ENCODE results near the gene ZNF423.
"Not testable (repeated sequence)": the region's sequence is repeated elsewhere in the genome, so short reads cannot be mapped to it uniquely, and the experiment has no call there.

The ZNF423 gene

DNA sequence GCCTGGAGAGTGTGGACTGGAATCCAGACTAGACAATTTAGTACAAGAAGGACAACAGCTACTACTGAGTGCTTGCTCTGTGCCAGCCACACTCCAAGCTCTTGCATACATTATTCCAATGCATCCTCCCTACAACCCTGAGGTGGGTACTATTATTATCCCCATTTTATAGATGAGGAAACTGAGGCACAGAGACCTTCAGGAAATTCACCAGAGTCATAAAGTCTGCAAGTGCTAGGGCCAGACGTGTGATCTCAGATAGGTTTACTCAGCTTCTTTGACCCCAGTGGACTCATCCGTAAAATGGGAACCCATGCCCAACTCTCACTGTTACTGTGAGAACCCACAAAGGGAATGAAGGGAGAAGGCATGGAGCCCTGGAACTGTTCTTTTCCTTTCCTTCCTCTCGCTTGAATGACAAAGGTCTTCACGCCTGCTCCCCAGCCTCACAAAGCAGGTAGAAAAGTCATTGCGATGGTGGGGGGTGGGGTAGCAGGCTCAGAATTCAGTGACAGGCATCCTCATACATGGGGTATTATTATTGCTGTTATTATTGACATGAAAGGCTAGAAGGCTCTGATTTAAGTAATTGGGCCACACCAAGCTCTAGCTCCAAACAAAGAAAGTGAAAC, 160.0 kb downstream of the ZNF423 start:
- Histone ChIP-seq H3K4me1 (ENCODE audit: control insufficient read depth, insufficient read depth, low read length) (peaks cover 12% of the 10 kb centered on the region), H3K9ac (ENCODE audit: low read depth, low read length) (no peak overlapping the region), H3K4me3 (ENCODE audit: low read length) (no peak overlapping the region), H3K4me2 (ENCODE audit: low read length) (no peak overlapping the region), H3K9me3 (replicated peaks; ENCODE audit: low read length) (no peaks in the 10 kb centered on the region), H3K36me3 (ENCODE audit: insufficient read depth, low read length) (no peaks in the 10 kb centered on the region), H3K27me3 (ENCODE audit: control insufficient read depth, insufficient read depth, low read length) (peaks cover 32% of the 10 kb centered on the region)

DNA sequence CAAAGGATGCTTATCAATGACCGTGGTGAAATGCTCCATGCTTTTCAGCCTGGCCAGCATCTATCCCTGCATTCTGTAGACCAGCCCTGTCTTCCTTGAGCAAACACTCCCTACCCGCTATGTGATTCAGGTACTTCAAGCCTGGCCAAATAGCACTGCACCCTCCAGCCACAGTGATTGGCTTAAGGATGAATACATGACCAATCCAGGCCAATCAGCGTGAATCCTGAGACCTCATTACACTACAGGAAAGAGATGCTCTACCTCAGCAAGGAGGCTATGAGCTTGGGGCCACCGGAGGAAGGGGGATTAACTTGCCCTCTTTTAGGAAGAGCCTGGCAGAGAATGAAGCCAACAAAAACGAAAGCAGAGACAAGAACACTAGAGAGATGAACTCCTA, 162.5 kb downstream of the ZNF423 start:
- H3K9me3 ChIP-seq (replicated peaks; ENCODE audit: low read length) = no peaks in the 10 kb centered on the region
- H3K4me1 ChIP-seq (ENCODE audit: control insufficient read depth, insufficient read depth, low read length) = peaks cover 1% of the 10 kb centered on the region
- H3K27me3 ChIP-seq (ENCODE audit: control insufficient read depth, insufficient read depth, low read length) = peaks cover 17% of the 10 kb centered on the region
- no peak overlapping the region for H3K4me3 ChIP-seq (ENCODE audit: low read length)
- no peak overlapping the region for H3K9ac ChIP-seq (ENCODE audit: low read depth, low read length)
- no peak overlapping the region for H3K4me2 ChIP-seq (ENCODE audit: low read length)
- no peaks in the 10 kb centered on the region for H3K36me3 ChIP-seq (ENCODE audit: insufficient read depth, low read length)

DNA sequence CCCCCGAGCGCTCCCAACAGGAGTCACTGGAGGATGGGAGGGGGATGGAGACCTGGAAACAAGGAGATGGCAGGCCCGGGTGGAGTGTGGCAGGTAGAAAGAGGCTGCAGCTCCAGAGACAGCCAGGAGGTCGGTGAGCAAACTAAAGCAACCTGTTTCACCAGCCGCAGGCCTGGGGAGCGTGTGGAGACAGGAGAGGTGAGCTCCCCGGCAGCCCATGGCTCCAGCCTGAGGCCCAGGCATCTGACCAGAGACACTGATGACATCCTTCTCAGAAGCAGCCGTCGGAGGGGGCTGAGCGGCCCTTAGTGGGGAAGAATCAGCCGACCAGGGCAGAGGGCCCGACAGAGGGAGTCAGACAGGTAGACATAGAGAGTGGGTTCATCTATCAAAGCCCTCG, 165.1 kb downstream of the ZNF423 start:
- Histone ChIP-seq H3K27me3 (ENCODE audit: control insufficient read depth, insufficient read depth, low read length) (peaks cover 10% of the 10 kb centered on the region), H3K4me2 (ENCODE audit: low read length) (no peak overlapping the region), H3K4me1 (ENCODE audit: control insufficient read depth, insufficient read depth, low read length) (no peaks in the 10 kb centered on the region), H3K9ac (ENCODE audit: low read depth, low read length) (no peak overlapping the region), H3K9me3 (replicated peaks; ENCODE audit: low read length) (no peaks in the 10 kb centered on the region), H3K36me3 (ENCODE audit: insufficient read depth, low read length) (no peaks in the 10 kb centered on the region), H3K4me3 (ENCODE audit: low read length) (no peak overlapping the region)

DNA sequence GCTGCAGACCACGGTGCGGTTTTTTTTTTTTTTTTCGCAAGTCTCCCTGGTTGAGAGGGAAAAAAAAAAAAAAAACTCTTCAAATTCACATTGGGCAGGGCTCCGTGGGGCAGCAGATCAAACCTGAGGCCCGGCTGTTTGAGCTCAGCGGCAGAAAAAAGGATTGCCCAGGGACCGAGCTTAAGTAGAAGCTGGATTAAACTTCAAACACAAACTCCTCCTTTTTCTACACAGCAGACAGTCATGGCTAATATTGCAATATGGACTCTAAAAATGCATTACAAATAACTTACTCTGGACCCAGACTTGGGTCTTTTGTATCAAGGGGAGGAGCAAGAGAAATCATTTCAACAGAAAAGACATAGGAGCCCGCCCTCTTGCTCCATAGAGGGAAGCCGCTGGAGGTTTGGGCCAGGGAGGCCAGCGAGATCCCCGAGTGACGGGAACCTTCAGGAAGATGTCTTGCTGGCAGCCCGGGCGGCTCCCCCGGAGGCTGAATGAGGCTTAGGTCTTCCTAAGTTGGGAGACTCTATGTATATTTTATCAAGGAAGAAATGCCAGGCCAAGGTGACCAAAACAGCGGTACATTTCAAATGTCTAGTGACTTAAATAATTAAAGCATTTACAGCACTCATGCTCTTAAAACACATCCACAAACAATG, 167.7 kb downstream of the ZNF423 start:
- H3K36me3 ChIP-seq (ENCODE audit: insufficient read depth, low read length) = no peaks in the 10 kb centered on the region
- H3K9me3 ChIP-seq (replicated peaks; ENCODE audit: low read length) = no peaks in the 10 kb centered on the region
- H3K9ac ChIP-seq (ENCODE audit: low read depth, low read length) = no peak overlapping the region
- H3K4me1 ChIP-seq (ENCODE audit: control insufficient read depth, insufficient read depth, low read length) = no peaks in the 10 kb centered on the region
- H3K27me3 ChIP-seq (ENCODE audit: control insufficient read depth, insufficient read depth, low read length) = peaks cover 20% of the 10 kb centered on the region
- H3K4me2 ChIP-seq (ENCODE audit: low read length) = no peak overlapping the region
- no peak overlapping the region for H3K4me3 ChIP-seq (ENCODE audit: low read length)

DNA sequence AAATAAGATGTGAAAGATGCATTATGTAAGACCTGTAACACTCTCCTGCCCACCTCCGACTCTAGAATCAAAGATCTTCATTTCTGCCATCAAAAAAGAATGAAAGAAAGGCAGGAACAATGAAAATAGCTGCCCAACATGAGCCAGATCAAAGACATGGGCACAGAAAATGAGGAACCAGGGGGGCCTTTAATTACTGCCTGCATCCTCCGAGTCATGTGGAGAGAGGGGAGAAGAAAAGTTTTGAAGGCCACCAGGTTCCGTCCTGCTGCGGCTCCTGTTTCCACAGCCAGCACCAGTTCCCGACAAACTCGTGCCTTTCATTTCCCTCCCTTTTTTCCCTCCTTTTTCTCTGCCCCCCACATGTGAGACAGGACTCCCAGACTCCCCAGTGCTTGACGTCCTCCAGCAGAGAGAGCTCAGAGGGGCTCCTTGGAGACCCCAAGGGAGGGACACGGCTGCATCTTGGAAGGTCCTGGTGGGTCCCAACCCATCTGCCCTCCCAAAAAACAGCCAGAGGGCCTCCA, 168.4 kb downstream of the ZNF423 start:
- Histone ChIP-seq H3K9ac (ENCODE audit: low read depth, low read length) (no peak overlapping the region), H3K4me1 (ENCODE audit: control insufficient read depth, insufficient read depth, low read length) (no peaks in the 10 kb centered on the region), H3K9me3 (replicated peaks; ENCODE audit: low read length) (no peaks in the 10 kb centered on the region), H3K4me3 (ENCODE audit: low read length) (no peak overlapping the region), H3K4me2 (ENCODE audit: low read length) (no peak overlapping the region), H3K36me3 (ENCODE audit: insufficient read depth, low read length) (no peaks in the 10 kb centered on the region), H3K27me3 (ENCODE audit: control insufficient read depth, insufficient read depth, low read length) (peaks cover 16% of the 10 kb centered on the region)

DNA sequence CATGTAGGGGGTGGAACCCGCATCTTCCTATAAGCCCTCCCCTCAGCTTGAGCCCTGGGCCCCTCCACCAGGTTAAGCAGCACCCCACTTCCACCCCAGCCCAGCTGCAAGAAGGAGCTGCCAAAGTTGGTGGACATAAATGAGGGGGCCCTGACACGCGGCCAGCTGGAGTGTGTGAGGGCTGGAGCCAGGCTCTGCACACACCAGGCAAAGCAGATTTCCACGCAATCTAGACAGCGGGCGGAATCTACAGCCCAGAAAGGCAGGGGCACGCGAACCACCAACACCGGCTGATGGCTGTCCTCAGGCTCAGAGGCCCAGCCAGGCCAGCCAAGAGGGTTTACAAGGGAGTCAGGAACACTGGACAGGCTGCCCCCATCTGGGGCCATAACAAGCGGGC, 171.2 kb downstream of the ZNF423 start:
- Histone ChIP-seq H3K27me3 (ENCODE audit: control insufficient read depth, insufficient read depth, low read length) (peaks cover 15% of the 10 kb centered on the region), H3K4me1 (ENCODE audit: control insufficient read depth, insufficient read depth, low read length) (no peaks in the 10 kb centered on the region), H3K9me3 (replicated peaks; ENCODE audit: low read length) (no peaks in the 10 kb centered on the region), H3K9ac (ENCODE audit: low read depth, low read length) (no peak overlapping the region), H3K4me2 (ENCODE audit: low read length) (no peak overlapping the region), H3K4me3 (ENCODE audit: low read length) (no peak overlapping the region), H3K36me3 (ENCODE audit: insufficient read depth, low read length) (no peaks in the 10 kb centered on the region)

DNA sequence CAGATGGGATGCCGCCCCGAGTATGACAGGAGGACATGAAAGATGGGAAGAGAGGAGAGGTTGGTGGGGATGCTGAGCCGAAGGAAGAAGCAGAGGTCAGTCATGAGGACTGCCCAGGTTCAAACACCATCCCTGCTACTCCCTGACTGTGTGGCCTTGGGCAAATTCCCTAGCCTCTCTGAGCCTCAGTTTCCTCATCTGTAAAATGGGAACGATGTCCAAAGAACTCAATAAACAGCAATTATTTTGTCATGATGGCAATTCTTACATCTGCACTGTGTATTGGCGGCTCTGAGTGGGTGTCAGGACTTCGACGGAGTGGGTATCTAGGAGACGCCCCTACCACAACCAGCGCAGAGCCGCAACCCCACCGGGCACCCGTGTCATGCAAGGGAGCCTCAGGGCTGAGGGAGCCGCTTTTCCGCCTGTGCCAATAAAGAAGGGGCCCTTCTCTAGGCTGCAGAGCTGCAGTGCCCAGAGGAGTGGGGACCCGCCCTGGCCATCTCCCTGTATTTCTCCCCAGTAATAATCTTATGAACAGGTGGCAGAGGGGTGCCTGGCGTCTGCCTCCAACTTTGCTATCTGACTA, 173.2 kb downstream of the ZNF423 start:
- H3K4me2 ChIP-seq (ENCODE audit: low read length) = no peak overlapping the region

DNA sequence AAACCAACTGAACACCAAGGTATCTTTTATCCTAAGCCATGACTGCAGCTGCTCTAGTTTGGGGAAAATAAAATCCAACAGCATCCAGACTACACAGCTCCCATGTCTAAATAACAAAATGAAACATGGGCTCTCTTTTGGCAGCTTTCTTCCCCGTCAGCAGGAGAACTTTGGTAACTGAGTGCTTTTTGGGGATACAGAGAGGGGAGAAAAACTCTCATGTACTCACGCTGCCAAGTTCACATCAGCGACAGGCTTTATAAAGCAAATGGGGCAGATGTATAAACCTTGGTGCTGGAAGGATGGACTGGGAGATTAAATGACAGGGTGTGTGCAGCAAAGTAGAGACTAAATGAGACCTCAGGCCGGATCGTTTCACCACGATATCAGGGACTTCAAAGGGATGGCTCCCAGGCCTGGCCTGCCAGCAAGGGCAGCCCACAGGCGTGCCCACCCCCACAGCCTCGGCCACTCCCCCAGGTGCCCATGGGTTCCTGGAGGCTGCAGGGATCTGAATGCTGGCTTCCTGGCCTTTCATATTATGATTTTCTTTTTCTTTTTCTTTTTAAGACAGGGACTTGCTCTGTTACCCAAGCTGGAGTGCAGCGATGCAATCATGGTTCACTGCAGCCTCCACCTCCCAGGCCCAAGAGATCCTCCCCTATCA, 174.6 kb downstream of the ZNF423 start:
- Histone ChIP-seq H3K4me3 (ENCODE audit: low read length) (no peak overlapping the region), H3K4me1 (ENCODE audit: control insufficient read depth, insufficient read depth, low read length) (no peaks in the 10 kb centered on the region), H3K9ac (ENCODE audit: low read depth, low read length) (no peak overlapping the region), H3K9me3 (replicated peaks; ENCODE audit: low read length) (no peaks in the 10 kb centered on the region), H3K4me2 (ENCODE audit: low read length) (no peak overlapping the region), H3K27me3 (ENCODE audit: control insufficient read depth, insufficient read depth, low read length) (peaks cover 25% of the 10 kb centered on the region), H3K36me3 (ENCODE audit: insufficient read depth, low read length) (no peaks in the 10 kb centered on the region)

More for the DNA sequence above, 173.2 kb downstream of the ZNF423 start:
- H3K4me1 ChIP-seq (ENCODE audit: control insufficient read depth, insufficient read depth, low read length) = no peaks in the 10 kb centered on the region
- no peaks in the 10 kb centered on the region for H3K36me3 ChIP-seq (ENCODE audit: insufficient read depth, low read length)
- H3K27me3 ChIP-seq (ENCODE audit: control insufficient read depth, insufficient read depth, low read length) = peaks cover 23% of the 10 kb centered on the region
- no peak overlapping the region for H3K4me3 ChIP-seq (ENCODE audit: low read length)
- H3K9ac ChIP-seq (ENCODE audit: low read depth, low read length) = no peak overlapping the region
- no peaks in the 10 kb centered on the region for H3K9me3 ChIP-seq (replicated peaks; ENCODE audit: low read length)

DNA sequence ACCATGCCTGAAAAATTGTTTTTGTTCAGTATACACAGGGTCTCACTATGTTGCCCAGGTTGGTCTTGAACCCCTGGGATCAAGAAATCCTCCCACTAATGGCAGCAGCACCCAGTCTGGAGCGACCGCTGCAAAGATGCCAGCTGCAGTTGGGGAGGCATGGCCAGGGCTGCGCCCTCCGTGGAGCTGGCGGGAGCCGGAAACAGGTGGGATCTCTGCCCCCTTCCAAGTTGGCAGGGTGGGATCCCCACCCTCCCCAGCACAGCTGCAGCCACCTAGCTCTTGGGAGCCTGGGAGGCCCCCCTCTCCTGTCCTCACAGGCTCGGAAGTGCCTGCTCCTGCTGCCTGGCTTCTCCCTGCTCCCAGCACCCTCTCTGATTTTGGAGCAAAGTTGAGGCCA, 176.8 kb downstream of the ZNF423 start:
- Histone ChIP-seq H3K9ac (ENCODE audit: low read depth, low read length) (no peak overlapping the region), H3K4me1 (ENCODE audit: control insufficient read depth, insufficient read depth, low read length) (peaks cover 6% of the 10 kb centered on the region), H3K9me3 (replicated peaks; ENCODE audit: low read length) (no peaks in the 10 kb centered on the region), H3K36me3 (ENCODE audit: insufficient read depth, low read length) (no peaks in the 10 kb centered on the region), H3K4me3 (ENCODE audit: low read length) (no peak overlapping the region), H3K27me3 (ENCODE audit: control insufficient read depth, insufficient read depth, low read length) (peaks cover 27% of the 10 kb centered on the region), H3K4me2 (ENCODE audit: low read length) (no peak overlapping the region)

DNA sequence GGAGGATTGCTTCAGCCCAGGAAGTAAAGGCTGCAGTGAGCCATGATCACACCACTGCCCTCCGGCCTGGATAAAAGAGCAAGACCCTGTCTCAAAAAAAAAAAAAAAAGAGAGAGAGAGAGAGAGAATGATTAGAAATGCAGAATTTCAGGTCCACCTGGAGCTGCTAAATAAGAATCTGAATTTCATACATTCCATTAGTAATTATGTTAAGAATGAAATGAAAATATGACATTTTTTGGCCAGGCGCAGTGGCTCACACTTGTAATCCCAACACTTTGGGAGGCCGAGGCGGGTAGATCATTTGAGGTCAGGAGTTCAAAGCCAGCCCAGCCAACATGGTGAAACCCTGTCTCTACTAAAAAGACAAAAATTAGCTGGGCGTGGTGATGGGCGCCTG, 178.3 kb downstream of the ZNF423 start:
- peaks cover 26% of the 10 kb centered on the region for H3K27me3 ChIP-seq (ENCODE audit: control insufficient read depth, insufficient read depth, low read length)
- not testable (repeated sequence) for H3K4me1 ChIP-seq (ENCODE audit: control insufficient read depth, insufficient read depth, low read length); H3K4me2 ChIP-seq (ENCODE audit: low read length); H3K4me3 ChIP-seq (ENCODE audit: low read length); H3K9ac ChIP-seq (ENCODE audit: low read depth, low read length); H3K9me3 ChIP-seq (replicated peaks; ENCODE audit: low read length); H3K36me3 ChIP-seq (ENCODE audit: insufficient read depth, low read length)

DNA sequence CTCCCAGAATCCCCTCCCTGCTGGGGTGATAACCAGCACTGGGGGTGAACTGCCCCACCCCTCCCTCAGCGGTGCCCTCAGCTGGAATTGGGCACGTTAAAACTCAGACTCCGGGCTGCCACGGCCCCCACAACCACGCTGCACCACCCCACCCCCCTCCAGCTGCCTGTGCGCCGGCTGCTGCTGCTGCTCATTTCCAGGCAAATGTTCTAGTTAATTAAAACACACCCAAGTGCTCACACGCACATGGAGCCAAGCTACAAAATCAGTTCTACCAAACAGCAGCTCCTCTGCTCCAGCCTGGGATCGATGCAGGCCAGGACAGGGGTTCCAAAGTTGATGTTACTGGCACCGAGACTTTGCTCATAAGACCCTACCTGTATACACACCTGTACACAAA, 180.5 kb downstream of the ZNF423 start:
- Histone ChIP-seq H3K36me3 (ENCODE audit: insufficient read depth, low read length) (no peaks in the 10 kb centered on the region), H3K9ac (ENCODE audit: low read depth, low read length) (no peak overlapping the region), H3K4me1 (ENCODE audit: control insufficient read depth, insufficient read depth, low read length) (peaks cover 6% of the 10 kb centered on the region), H3K27me3 (ENCODE audit: control insufficient read depth, insufficient read depth, low read length) (peaks cover 31% of the 10 kb centered on the region), H3K9me3 (replicated peaks; ENCODE audit: low read length) (no peaks in the 10 kb centered on the region), H3K4me3 (ENCODE audit: low read length) (no peak overlapping the region), H3K4me2 (ENCODE audit: low read length) (no peak overlapping the region)

All from skeletal muscle satellite cell (primary cell).